Uterus (tissue), 4 donors: ENCODE measurements around the gene KLHL3. TPM values are rescaled to one million over a fixed set of nuclear protein-coding genes. Genes with fewer than 3 reads are reported as not detected.

Experiments
- DNase-seq, 2 donors: peaks; one replicate each; pipeline ENCODE4 v3.0.0-alpha.2; 2019 to 2020
- H3K27ac ChIP-seq, 2 donors: fragments of 200-600 bp; sonication (generic); 1 replicate in 1 of 2; 2 replicates in 1 of 2; pipeline ENCODE4 v1.5.1; 2016 to 2018
- H3K27me3 ChIP-seq, 2 donors: fragments of 200-600 bp; sonication (generic); one replicate each; pipeline ENCODE4 v1.5.1; 2018 to 2019; ENCODE audit warnings: control low read depth in 1 of 2
- H3K36me3 ChIP-seq, 2 donors: fragments of 200-600 bp; sonication (generic); one replicate each; pipeline ENCODE4 v1.5.1; 2019; ENCODE audit warnings: control low read depth in 1 of 2
- H3K4me1 ChIP-seq, 2 donors: fragments of 200-600 bp; sonication (generic); one replicate each; pipeline ENCODE4 v1.5.1; 2018 to 2019; ENCODE audit warnings: control low read depth in 1 of 2
- H3K4me3 ChIP-seq, 2 donors: fragments of 200-600 bp; sonication (generic); 1 replicate in 1 of 2; 2 replicates in 1 of 2; pipeline ENCODE4 v1.5.1; 2018 to 2019; ENCODE audit warnings: mild to moderate bottlenecking in 1 of 2
- H3K9me3 ChIP-seq, 2 donors: fragments of 200-600 bp; sonication (generic); one replicate each; pipeline ENCODE4 v1.5.1; 2019; ENCODE audit warnings: control low read depth in 1 of 2
- POLR2A ChIP-seq, 2 donors: fragments of 450-650 bp; IDR thresholded peaks; one replicate each; pipeline ENCODE4 v1.6.1; 2016; ENCODE audit warnings: antibody characterized with exemption in 2 of 2, mild to moderate bottlenecking in 1 of 2, moderate library complexity in 1 of 2
- intact Hi-C: fragments of 100-400 bp; cut with DNase I; formaldehyde crosslinking; loops from one replicate; pipeline ENCODE4 v1.15.1; 2023; ENCODE audit warnings: low total_unique reads
- total RNA-seq, 4 donors: library from RNA; depleted of rRNA in 3 of 4; stranded (reverse); fragments of >200 nt in 3 of 4; gene quantifications; one replicate each; pipeline versions ENCODE4 v1.1.0 to v1.2.4, GENCODE V29; 2014 to 2023
- TF ChIP-seq, protein P1 (sequence below), 4 experiments: fragments of 200-600 bp in 2 of 4; fragments of 450-650 bp in 2 of 4; sonication (generic) in 2 of 4; IDR thresholded peaks; one replicate each; pipeline ENCODE4 v1.5.1; 2016 to 2019; ENCODE audit warnings: antibody characterized with exemption in 4 of 4, mild to moderate bottlenecking in 2 of 4, moderate library complexity in 1 of 4
- donor health status: DM: yes; HTN: yes; CAD: no.

The KLHL3 gene
- total RNA-seq, 4 donors from 2014 or later = 3.1 to 21.8 (median 8.9) TPM

DNA sequence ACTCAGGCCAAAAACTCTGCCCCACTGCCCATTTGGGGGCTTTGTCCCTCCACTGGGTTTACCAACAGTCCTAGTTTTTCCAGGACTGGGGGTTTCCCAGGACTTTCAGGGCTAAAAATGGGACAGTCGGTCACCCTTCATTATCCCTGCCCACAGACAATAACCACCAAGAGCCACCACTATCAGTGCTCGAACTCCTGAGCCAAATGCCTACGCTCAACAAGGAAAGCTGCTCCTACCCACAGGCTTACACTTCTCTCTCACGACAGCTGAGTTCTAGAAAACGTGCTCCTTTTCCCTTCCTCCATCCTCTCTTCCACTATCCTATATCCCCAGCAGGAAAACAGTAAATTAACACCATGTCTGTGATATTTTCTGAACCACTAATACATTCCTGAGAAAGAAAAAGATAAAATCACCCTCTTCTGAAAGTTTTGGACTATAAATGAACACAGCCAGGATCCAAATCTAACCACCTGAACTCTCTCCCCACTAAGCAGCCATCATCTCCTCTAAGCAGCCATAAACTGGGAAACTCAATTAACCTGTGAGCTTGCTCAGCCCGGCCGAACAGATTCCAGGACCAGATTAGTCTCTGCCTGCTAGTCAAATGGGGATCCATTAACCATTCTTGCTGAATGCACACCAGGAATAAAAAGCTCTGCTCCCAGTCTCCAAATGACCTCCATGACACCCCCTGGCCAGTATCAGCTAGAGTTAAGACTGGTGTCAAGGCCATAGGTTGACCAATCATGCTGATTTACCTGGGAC lies 41.8 kb downstream of the KLHL3 start:
- Histone ChIP-seq H3K36me3 (no peaks in the 10 kb centered on the region), H3K4me3 (no peak overlapping the region), H3K27ac (no peak overlapping the region), H3K4me1 (no peaks in the 10 kb centered on the region), H3K27me3 (no peaks in the 10 kb centered on the region), H3K9me3 (no peaks in the 10 kb centered on the region)
- no peak for TF ChIP-seq POLR2A (IDR thresholded peaks at IDR 0.05)
- TF ChIP-seq, protein P1, sequence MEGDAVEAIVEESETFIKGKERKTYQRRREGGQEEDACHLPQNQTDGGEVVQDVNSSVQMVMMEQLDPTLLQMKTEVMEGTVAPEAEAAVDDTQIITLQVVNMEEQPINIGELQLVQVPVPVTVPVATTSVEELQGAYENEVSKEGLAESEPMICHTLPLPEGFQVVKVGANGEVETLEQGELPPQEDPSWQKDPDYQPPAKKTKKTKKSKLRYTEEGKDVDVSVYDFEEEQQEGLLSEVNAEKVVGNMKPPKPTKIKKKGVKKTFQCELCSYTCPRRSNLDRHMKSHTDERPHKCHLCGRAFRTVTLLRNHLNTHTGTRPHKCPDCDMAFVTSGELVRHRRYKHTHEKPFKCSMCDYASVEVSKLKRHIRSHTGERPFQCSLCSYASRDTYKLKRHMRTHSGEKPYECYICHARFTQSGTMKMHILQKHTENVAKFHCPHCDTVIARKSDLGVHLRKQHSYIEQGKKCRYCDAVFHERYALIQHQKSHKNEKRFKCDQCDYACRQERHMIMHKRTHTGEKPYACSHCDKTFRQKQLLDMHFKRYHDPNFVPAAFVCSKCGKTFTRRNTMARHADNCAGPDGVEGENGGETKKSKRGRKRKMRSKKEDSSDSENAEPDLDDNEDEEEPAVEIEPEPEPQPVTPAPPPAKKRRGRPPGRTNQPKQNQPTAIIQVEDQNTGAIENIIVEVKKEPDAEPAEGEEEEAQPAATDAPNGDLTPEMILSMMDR (IDR thresholded peaks at IDR 0.05) = no peak
- no peak for DNase-seq
- intact Hi-C loops = no loop called here

DNA sequence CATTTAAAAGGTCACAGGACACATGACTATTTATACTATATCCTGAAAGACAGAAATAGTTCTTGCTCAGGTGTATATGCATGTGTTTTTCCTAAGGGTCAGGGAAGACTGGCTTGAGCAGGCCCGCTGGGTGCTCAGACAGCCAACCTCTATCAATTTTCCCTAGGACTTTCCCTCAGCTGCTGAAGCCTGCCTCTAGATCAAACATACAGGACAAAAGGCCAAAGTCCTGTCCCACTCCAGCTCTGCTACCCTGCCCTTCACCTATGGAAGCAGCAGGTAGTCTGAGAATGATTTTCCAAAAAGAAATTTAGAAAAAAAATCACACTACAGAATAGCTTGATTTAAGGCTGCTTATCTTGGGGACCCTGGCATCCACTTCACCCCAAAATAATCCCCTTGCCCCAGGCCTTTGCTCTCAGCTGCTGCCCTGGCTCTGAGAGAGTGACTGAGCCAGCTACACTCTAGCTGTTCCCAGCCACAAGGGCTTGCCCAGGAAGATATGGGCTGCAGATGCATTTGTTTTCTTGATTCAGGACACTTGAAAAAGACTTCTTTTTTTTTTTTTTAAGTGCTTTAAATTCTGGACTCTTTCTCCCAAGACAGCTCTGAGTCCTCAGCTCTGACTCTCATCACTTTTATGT lies 42.5 kb downstream of the KLHL3 start:
- Histone ChIP-seq H3K4me3 (no peak overlapping the region), H3K27me3 (no peaks in the 10 kb centered on the region), H3K27ac (no peak overlapping the region), H3K36me3 (no peaks in the 10 kb centered on the region), H3K9me3 (no peaks in the 10 kb centered on the region), H3K4me1 (no peaks in the 10 kb centered on the region)
- DNase-seq = no peak
- intact Hi-C loops = no loop called here
- TF ChIP-seq, protein P1 (IDR thresholded peaks at IDR 0.05) = no peak
- no peak for TF ChIP-seq POLR2A (IDR thresholded peaks at IDR 0.05)

DNA sequence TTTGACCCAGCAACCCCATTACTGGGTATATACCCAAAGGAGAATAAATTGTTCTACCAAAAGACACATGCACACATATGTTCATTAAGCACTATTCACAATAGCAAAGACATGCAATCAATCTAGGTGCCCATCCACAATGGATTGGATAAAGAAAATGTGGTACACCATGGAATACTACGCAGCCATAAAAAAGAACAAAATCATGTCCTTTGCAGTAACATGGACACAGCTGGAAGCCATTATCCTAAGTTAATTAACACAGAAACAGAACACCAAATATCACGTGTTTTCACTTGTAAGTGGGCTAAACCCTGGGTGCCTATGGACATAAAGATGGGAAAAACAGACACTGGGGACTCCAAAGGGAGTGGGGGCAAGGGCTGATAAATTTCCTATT lies 46.6 kb downstream of the KLHL3 start:
- Histone ChIP-seq H3K27me3 (no peaks in the 10 kb centered on the region), H3K4me3 (no peak overlapping the region), H3K27ac (no peak overlapping the region), H3K4me1 (no peaks in the 10 kb centered on the region), H3K36me3 (no peaks in the 10 kb centered on the region), H3K9me3 (no peaks in the 10 kb centered on the region)
- intact Hi-C loops = no loop called here
- TF ChIP-seq POLR2A (IDR thresholded peaks at IDR 0.05) = no peak
- TF ChIP-seq, protein P1 (IDR thresholded peaks at IDR 0.05) = no peak
- DNase-seq = no peak

DNA sequence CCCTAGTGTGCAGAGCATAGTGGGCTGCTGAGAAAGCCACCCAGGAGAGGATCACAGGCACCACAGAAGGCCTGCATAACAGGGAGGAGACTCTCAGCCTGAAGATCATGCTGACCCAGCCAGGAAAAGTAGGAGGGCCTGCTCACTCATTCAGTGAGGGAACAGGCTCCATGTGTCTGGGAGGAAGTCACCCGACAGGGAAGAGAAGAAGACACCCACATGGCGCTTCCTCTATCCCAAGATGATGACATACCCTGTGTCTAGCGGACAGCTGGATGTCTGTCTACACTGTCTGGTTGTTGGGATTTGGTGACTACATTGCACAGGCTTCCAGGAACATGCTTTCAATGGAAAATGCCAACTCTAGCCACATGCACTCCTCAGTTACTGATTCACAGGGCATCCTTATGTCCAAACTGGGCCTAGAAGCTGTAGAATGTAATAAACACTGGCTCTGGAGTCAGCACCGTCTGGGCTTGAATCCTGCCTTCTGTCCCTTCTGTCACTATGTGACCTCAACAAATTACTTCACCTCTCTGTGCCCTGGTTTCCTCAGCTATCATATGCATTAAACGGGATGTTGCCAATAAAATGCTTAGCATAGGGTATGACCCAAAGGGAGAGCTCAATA lies 47.6 kb downstream of the KLHL3 start:
- intact Hi-C loops = no loop called here
- H3K9me3 ChIP-seq = no peaks in the 10 kb centered on the region
- H3K27me3 ChIP-seq = no peaks in the 10 kb centered on the region
- no peak overlapping the region for H3K27ac ChIP-seq
- H3K36me3 ChIP-seq = no peaks in the 10 kb centered on the region
- no peak overlapping the region for H3K4me3 ChIP-seq
- no peak for DNase-seq
- no peaks in the 10 kb centered on the region for H3K4me1 ChIP-seq
- TF ChIP-seq, protein P1 (IDR thresholded peaks at IDR 0.05) = no peak
- no peak for TF ChIP-seq POLR2A (IDR thresholded peaks at IDR 0.05)

DNA sequence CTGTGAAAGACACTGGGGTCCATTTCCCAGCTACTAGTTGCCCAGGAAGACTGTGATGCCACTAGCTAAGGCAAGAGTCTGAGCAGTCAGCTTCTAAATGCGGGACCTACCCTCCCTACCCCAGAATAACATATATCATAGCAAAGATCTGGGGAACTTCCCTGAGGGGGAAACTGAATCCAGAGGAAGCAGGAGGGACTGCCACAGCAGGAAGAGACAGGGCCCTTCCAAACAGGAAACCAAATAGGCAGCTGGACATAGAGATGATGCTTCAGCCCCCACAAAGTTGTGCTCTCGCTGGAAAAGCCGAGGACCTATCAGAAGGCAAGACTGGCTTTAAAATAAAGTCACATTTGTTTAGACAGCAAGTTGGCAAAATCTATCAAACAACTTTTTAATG lies 51.1 kb downstream of the KLHL3 start:
- Histone ChIP-seq H3K9me3 (no peaks in the 10 kb centered on the region), H3K36me3 (no peaks in the 10 kb centered on the region), H3K27ac (no peak overlapping the region), H3K4me3 (no peak overlapping the region), H3K27me3 (no peaks in the 10 kb centered on the region), H3K4me1 (no peaks in the 10 kb centered on the region)
- no peak for TF ChIP-seq POLR2A (IDR thresholded peaks at IDR 0.05)
- TF ChIP-seq, protein P1 (IDR thresholded peaks at IDR 0.05) = no peak
- no peak for DNase-seq
- intact Hi-C loops = no loop called here
